Stomach smooth muscle (tissue), 2 donors: ENCODE results near the gene DTX3.
"Not testable (repeated sequence)": the region's sequence is repeated elsewhere in the genome, so short reads cannot be mapped to it uniquely, and the experiment has no call there.

Experiments
- H3K27ac ChIP-seq: one replicate; pipeline ENCODE4 v1.7.0; 2013; ENCODE audit warnings: mild to moderate bottlenecking, low read length, inconsistent platforms
- H3K27me3 ChIP-seq, 2 donors: one replicate each; pipeline ENCODE4 v1.7.0; 2013; ENCODE audit warnings: low read length in 2 of 2; ENCODE audit not compliant: insufficient read depth in 2 of 2, control insufficient read depth in 1 of 2
- H3K36me3 ChIP-seq, 2 donors: one replicate each; pipeline ENCODE4 v1.7.0; 2013; ENCODE audit warnings: low read length in 2 of 2; ENCODE audit not compliant: control insufficient read depth in 2 of 2, insufficient read depth in 2 of 2
- H3K4me1 ChIP-seq: one replicate; pipeline ENCODE4 v1.7.0; 2013; ENCODE audit warnings: low read length; ENCODE audit not compliant: control insufficient read depth, insufficient read depth
- H3K4me3 ChIP-seq, 2 donors: one replicate each; pipeline ENCODE4 v1.7.0; 2013; ENCODE audit warnings: low read length in 2 of 2
- H3K9ac ChIP-seq, 2 donors: one replicate each; pipeline ENCODE4 v1.7.0; 2013; ENCODE audit warnings: low read length in 2 of 2, mild to moderate bottlenecking in 1 of 2
- H3K9me3 ChIP-seq, 2 donors: one replicate each; pipeline ENCODE4 v1.7.0; 2013; ENCODE audit warnings: low read length in 2 of 2; ENCODE audit not compliant: control insufficient read depth in 2 of 2
- donor health status: healthy.
- donor health status: Pancreatic carcinoma.

Gene DTX3

GRCh38 chr12:57614178-57614947 lies 9.7 kb downstream of the DTX3 start:
- no peaks in the 10 kb centered on the region for H3K27me3 ChIP-seq
- peaks cover 27 to 36% of the 10 kb centered on the region in 2 donors for H3K36me3 ChIP-seq
- peak overlapping the region; percentile 98 for H3K27ac ChIP-seq
- no peaks in the 10 kb centered on the region for H3K9me3 ChIP-seq
- no peak overlapping the region for H3K9ac ChIP-seq
- H3K4me3 ChIP-seq: peak overlapping the region; percentile 3 to 52
- H3K4me1 ChIP-seq: peaks cover 43% of the 10 kb centered on the region

DNA sequence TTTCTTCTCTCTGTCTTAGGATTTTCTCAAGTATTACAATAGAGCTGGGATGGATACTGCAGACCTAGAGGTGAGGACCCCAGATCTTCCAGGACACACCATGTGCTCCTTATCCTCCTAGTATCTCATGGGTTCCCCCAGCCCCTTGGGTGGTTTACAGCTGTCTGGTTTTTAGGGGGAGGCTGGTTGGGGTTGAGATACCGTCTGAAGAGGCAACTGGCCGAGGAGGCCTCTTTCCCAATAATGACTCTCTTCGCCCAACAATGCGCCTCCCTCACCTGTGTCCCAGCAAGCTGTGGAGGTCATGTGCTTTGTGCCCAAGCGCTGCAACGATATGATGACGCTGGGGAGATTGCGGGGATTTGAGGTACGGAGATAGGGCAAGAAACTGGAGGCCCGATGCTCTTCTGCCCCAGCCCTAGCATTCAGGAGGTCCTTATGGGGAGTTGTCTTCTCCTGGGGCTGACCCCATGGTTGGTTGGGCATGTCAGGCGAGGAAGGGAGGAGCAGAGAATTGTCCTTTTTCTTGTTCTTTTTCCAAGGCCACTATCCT lies 10.4 kb downstream of the DTX3 start:
- Histone ChIP-seq H3K36me3 (peaks cover 27 to 36% of the 10 kb centered on the region in 2 donors), H3K27ac (no peak overlapping the region), H3K4me1 (peaks cover 36% of the 10 kb centered on the region), H3K27me3 (no peaks in the 10 kb centered on the region), H3K9ac (no peak overlapping the region), H3K9me3 (no peaks in the 10 kb centered on the region), H3K4me3 (no peak overlapping the region)

- no peak overlapping the region for H3K4me3 ChIP-seq
- H3K36me3 ChIP-seq: peaks cover 27 to 36% of the 10 kb centered on the region in 2 donors
- H3K27ac ChIP-seq: no peak overlapping the region
- H3K4me1 ChIP-seq: peaks cover 35% of the 10 kb centered on the region
- H3K27me3 ChIP-seq: peaks cover 0 to 4% of the 10 kb centered on the region in 2 donors
- H3K9me3 ChIP-seq: no peaks in the 10 kb centered on the region
- H3K9ac ChIP-seq: no peak overlapping the region
Observed at GRCh38 chr12:57615637-57616036, 11.0 kb downstream of the DTX3 start.

DNA sequence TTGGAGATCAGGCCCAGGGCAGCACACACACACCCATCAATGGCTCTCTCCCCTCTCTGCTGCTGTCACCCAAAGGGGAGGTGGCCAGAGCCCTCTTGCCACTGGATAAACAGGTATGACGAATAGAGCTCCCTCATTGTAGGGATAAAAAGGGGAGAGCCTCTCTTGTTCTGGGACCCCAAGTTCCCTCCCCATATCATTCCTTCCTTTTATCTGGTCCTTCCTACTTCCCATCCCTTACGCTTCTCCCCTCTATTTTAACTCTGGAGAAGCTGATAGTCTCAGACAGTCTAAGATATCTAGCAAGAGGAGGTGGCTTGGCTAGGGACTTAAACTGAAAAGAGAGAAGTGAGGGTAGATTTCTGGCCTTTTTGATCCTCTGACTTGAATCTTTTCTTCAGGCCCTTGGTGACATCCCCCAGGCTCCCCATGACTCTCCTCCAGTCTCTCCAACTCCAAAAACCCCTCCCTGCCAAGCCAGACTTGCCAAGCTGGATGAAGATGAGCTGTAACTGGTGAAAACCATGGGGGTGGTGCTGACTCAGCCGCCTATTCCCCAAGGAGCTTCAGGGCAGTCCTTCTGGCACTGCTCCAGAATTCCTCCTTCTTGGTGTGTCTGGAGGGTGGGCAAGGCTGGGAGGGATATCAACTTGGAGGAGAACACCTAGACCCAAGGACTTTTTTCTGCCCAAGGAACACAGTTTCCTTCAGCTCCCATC lies 11.9 kb downstream of the DTX3 start:
- Histone ChIP-seq H3K36me3 (peaks cover 27 to 36% of the 10 kb centered on the region in 2 donors), H3K9ac (no peak overlapping the region), H3K9me3 (no peaks in the 10 kb centered on the region), H3K4me3 (no peak overlapping the region), H3K4me1 (peaks cover 38% of the 10 kb centered on the region), H3K27me3 (peaks cover 0 to 5% of the 10 kb centered on the region in 2 donors), H3K27ac (peak overlapping the region; percentile 24)

- Histone ChIP-seq H3K9ac (no peak overlapping the region), H3K27ac (no peak overlapping the region), H3K4me3 (no peak overlapping the region), H3K36me3 (peaks cover 27 to 35% of the 10 kb centered on the region in 2 donors), H3K9me3 (no peaks in the 10 kb centered on the region), H3K4me1 (peaks cover 32% of the 10 kb centered on the region), H3K27me3 (peaks cover 0 to 5% of the 10 kb centered on the region in 2 donors)
Observed at GRCh38 chr12:57617942-57618341, 13.3 kb downstream of the DTX3 start.

DNA sequence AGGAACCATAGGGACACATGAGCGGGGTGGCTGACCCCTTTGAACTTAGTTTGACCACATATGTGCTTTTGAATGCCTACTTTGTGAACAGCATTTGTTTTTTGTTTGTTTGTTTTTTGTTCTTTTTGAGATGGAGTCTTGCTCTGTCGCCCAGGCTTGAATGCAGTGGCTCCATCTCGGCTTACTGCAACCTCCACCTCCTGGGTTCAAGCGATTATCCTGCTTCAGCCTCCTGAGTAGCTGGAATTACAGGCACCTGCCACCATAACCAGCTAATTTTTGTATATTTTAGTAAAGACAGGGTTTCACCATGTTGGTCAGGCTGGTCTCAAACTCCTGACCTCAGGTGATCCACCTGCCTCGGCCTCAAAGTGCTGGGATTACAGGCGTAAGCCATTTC lies 13.8 kb downstream of the DTX3 start:
- H3K27me3 ChIP-seq, H3K9ac ChIP-seq, H3K9me3 ChIP-seq, H3K27ac ChIP-seq, H3K4me3 ChIP-seq: not testable (repeated sequence)
- Histone ChIP-seq H3K4me1 (peaks cover 27% of the 10 kb centered on the region), H3K36me3 (peaks cover 27 to 31% of the 10 kb centered on the region in 2 donors)

GRCh38 chr12:57618966-57619433 lies 14.4 kb downstream of the DTX3 start:
- Histone ChIP-seq H3K36me3 (peaks cover 21 to 27% of the 10 kb centered on the region in 2 donors), H3K9ac (no peak overlapping the region), H3K27me3 (peaks cover 2 to 5% of the 10 kb centered on the region in 2 donors), H3K27ac (no peak overlapping the region), H3K9me3 (no peaks in the 10 kb centered on the region), H3K4me1 (peaks cover 21% of the 10 kb centered on the region), H3K4me3 (no peak overlapping the region)

DNA sequence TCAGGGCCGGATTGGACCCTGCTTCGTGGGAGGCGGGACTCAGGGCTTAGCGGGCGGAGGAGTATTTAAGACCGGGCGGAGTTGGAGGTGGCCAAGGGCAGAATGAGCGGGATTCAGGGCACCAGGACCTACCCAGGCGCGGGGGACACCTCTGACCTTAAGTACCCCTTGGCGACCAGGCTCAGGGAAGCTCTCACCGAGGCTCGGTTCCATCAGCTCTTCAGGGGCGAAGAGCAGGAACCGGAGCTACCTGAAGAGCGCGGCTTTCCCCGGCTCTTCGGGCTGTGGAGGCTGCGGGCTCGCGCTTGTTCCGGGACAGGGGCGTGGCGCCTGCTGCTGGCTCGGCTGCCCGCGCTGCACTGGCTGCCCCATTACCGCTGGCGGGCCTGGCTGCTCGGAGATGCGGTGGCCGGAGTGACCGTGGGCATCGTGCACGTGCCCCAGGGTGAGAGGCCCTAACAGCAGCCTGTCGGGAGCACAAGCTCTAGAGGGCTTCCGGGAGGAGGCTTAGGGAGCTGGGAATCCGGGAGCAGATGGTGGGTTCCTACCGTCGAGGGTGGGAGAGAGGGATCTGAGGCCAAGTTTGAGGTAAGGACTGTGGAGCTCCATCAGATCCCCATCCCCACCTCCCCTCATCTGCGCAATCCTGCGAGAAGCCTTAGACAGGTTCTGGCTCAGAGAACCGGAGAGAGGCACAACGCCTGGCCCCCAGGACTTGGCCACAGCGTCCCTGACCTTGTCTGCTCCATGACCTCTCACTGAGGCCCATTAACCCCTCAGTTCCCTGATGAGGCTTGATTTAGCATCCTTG lies 15.0 kb downstream of the DTX3 start:
- H3K4me1 ChIP-seq: peaks cover 15% of the 10 kb centered on the region
- peaks cover 5 to 7% of the 10 kb centered on the region in 2 donors for H3K27me3 ChIP-seq
- H3K4me3 ChIP-seq: no peak overlapping the region
- peaks cover 21 to 26% of the 10 kb centered on the region in 2 donors for H3K36me3 ChIP-seq
- no peaks in the 10 kb centered on the region for H3K9me3 ChIP-seq
- H3K27ac ChIP-seq: no peak overlapping the region
- no peak overlapping the region for H3K9ac ChIP-seq

- Histone ChIP-seq H3K36me3 (peaks cover 21 to 26% of the 10 kb centered on the region in 2 donors), H3K4me1 (peaks cover 13% of the 10 kb centered on the region), H3K9me3 (no peaks in the 10 kb centered on the region), H3K9ac (no peak overlapping the region), H3K27ac (no peak overlapping the region), H3K4me3 (no peak overlapping the region), H3K27me3 (peaks cover 9 to 10% of the 10 kb centered on the region in 2 donors)
Observed at GRCh38 chr12:57620245-57620935, 15.8 kb downstream of the DTX3 start.
